ENCODE data around the gene HSD11B1L.
"Not testable (repeated sequence)": the region's sequence is repeated elsewhere in the genome, so short reads cannot be mapped to it uniquely, and the experiment has no call there.

Gene HSD11B1L

DNA sequence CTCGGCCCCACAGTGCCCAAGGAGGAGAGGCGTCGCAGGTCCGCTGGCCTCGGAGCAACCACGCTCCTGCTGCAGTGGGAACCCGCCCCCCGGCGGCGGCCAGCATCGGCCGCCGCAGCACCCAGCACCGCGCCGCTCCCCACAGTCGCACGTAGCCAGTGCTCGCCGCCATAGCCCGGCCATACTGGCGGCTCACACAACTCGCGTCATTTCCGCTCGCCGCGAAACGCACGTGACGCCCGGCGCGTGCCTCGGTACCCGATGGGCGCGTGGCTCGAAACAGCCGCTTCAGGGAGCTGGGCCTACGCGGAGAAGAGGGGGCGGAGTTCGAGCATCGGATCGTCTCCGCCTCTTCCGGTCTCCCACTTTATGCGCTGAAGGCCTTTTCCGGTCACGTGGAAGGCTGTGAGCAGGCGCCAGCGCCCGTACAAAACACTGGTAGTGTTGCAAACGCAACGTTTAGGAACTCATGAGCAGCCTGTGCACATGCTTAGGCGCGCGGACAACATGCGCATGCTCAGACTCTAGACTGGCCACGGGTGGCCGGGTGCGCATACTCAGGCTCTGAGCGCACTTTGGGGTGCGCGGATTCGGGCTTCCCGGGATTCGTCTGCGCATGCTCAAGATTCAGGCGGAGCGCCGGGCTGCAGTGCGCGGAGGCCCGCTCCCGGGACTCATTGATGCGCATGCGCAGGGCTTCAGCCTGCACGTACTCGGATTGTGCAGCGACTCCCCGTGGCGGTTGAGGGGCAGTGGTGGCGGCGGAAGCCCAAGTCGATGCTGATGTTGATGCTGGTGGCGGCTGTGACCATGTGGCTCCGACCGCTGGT lies 39.3 kb downstream of the HSD11B1L start, which contains the start of the genes CATSPERD and LONP1:
TSS of gene CATSPERD (plus strand) at position 677 of the 830 bp plus-strand sequence. CDS start at position 778, 101 bp downstream.
TSS of gene LONP1 (minus strand) at position 186 of the 830 bp plus-strand sequence. CDS start at position 172, 14 bp downstream.
- peak; percentile 95 to 98 (median 97) for DNase-seq (ENCODE audit: low read depth in 2 of 3, low spot score in 2 of 3)

DNA sequence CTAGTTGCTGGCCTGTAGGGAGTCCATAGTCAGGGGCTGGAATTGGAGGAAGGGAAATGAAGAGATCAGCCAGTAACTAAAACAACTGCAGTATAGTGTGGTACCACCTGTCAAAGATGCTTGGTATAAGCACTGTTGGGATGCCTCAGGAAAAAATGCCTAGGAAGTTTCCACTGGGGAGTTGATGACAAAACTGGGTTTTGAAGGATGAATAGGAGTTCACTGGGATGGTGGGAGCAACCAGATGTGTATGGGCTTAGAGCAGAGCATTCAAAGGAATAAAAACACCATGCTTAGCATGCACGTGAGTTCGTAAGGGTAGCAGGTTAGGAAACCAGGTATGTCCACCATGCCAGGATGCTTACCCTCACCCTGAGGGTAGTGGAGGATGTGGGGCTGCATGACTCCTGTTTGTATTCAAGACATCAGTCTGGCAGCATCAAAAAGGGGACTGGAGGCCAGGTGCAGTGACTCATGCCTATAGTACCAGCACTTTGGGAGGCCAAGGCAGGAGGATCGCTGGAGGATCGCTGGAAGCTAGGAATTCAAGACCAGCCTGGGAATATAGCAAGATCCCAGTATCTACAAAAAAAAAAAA lies 46.7 kb downstream of the HSD11B1L start:
- DNase-seq (ENCODE audit: low read depth in 2 of 3, low spot score in 2 of 3) = no peak

GRCh38 chr19:5733172-5733571 lies 52.3 kb downstream of the HSD11B1L start:
- not testable (repeated sequence) for DNase-seq (ENCODE audit: low read depth in 2 of 3, low spot score in 2 of 3)

Data from activated CD8-positive, alpha-beta memory T cell treated with anti-CD3 and anti-CD28 coated beads for 48 hours (primary cell).